ENCODE results near the gene CMTM4.

GRCh38 chr16:66717112-66717675 lies 20.7 kb upstream of the CMTM4 start:
- TF ChIP-seq, protein P1, sequence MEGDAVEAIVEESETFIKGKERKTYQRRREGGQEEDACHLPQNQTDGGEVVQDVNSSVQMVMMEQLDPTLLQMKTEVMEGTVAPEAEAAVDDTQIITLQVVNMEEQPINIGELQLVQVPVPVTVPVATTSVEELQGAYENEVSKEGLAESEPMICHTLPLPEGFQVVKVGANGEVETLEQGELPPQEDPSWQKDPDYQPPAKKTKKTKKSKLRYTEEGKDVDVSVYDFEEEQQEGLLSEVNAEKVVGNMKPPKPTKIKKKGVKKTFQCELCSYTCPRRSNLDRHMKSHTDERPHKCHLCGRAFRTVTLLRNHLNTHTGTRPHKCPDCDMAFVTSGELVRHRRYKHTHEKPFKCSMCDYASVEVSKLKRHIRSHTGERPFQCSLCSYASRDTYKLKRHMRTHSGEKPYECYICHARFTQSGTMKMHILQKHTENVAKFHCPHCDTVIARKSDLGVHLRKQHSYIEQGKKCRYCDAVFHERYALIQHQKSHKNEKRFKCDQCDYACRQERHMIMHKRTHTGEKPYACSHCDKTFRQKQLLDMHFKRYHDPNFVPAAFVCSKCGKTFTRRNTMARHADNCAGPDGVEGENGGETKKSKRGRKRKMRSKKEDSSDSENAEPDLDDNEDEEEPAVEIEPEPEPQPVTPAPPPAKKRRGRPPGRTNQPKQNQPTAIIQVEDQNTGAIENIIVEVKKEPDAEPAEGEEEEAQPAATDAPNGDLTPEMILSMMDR (IDR thresholded peaks at IDR 0.05) = peak in 3 of 4 donors; percentile 43 to 47 (median 43)
- no peak for TF ChIP-seq POLR2A (IDR thresholded peaks at IDR 0.05)
